PC-3 (cell line): Measurements from ENCODE around the gene SLC25A36. TPM values are rescaled to one million over a fixed set of nuclear protein-coding genes. Genes with fewer than 3 reads are reported as not detected.

Experiments used
- ATAC-seq: fragments of 200-7000 bp; cut with Tn5 transposase; 2 replicates; pipeline ENCODE4 v1.9.1; 2020; ENCODE audit warnings: mild to moderate bottlenecking, moderate library complexity
- BruUV-seq: library from RNA; stranded (reverse); fragments of 400-500 nt; replicated peaks from 2 replicates; lab custom pipeline; 2021; lab: Mats Ljungman, UMichigan
- CTCF ChIA-PET: fragments of 300-600 bp; sonication (Branson Sonifier 250); formaldehyde crosslinking; loops from one replicate; lab custom pipeline; 2022; ENCODE audit warnings: antibody characterized with exemption; lab: Charles Lee
- POLR2A ChIA-PET: fragments of 300-600 bp; sonication (Branson Sonifier 250); formaldehyde crosslinking; loops from one replicate; lab custom pipeline; 2022; ENCODE audit warnings: antibody characterized with exemption; ENCODE audit not compliant: unreplicated experiment; lab: Charles Lee
- DNase-seq: peaks from one replicate; pipeline ENCODE4 v3.0.0-alpha.2; 2015
- H2AFZ ChIP-seq: fragments of 300-600 bp; sonication (generic); 2 replicates; pipeline ENCODE4 v1.6.0; 2016; ENCODE audit warnings: antibody characterized with exemption, low read length
- H3F3A ChIP-seq: fragments of 300-600 bp; sonication (generic); one replicate; pipeline ENCODE4 v1.6.0; 2017; ENCODE audit warnings: antibody characterized with exemption, low read length, control low read depth, mild to moderate bottlenecking; ENCODE audit not compliant: unreplicated experiment
- H3K27ac ChIP-seq: fragments of 300-600 bp; sonication (generic); 2 replicates; pipeline ENCODE4 v1.5.1; 2016; ENCODE audit warnings: mild to moderate bottlenecking, low read length
- H3K27me3 ChIP-seq: fragments of 300-600 bp; sonication (generic); 2 replicates; pipeline ENCODE4 v1.6.1; 2016; ENCODE audit warnings: low read length, mixed read lengths
- H3K36me3 ChIP-seq: fragments of 300-600 bp; sonication (generic); 2 replicates; pipeline ENCODE4 v1.6.1; 2016; ENCODE audit warnings: low read depth, mixed run types, low read length, mixed read lengths
- H3K4me1 ChIP-seq: fragments of 300-600 bp; sonication (generic); 2 replicates; pipeline ENCODE4 v1.5.1; 2016; ENCODE audit warnings: low read length; ENCODE audit not compliant: insufficient read depth
- H3K4me2 ChIP-seq: fragments of 300-600 bp; sonication (generic); 2 replicates; pipeline ENCODE4 v1.6.0; 2016; ENCODE audit warnings: low read length
- H3K4me3 ChIP-seq: fragments of 300-600 bp; sonication (generic); 2 replicates; pipeline ENCODE4 v1.5.1; 2016; ENCODE audit warnings: mild to moderate bottlenecking, low read length, mixed read lengths
- H3K79me2 ChIP-seq: fragments of 300-600 bp; sonication (generic); 2 replicates; pipeline ENCODE4 v1.6.1; 2017; ENCODE audit warnings: low read length, mixed read lengths
- H3K9ac ChIP-seq: fragments of 300-600 bp; sonication (generic); 2 replicates; pipeline ENCODE4 v1.6.0; 2016; ENCODE audit warnings: mild to moderate bottlenecking, low read length
- H3K9me2 ChIP-seq: fragments of 300-600 bp; sonication (generic); replicated peaks from 2 replicates; pipeline ENCODE4 v1.6.1; 2016; ENCODE audit warnings: mixed run types, low read length, mixed read lengths
- H3K9me3 ChIP-seq: fragments of 300-600 bp; sonication (generic); 2 replicates; pipeline ENCODE4 v1.6.1; 2016; ENCODE audit warnings: low read length, mixed read lengths
- H4K20me1 ChIP-seq: fragments of 300-600 bp; sonication (generic); 2 replicates; pipeline ENCODE4 v1.6.1; 2016; ENCODE audit warnings: low read length, mixed read lengths
- CTCF ChIP-seq: fragments of 300-600 bp; sonication (generic); conservative IDR thresholded peaks from 2 replicates; pipeline ENCODE4 v1.5.1; 2017; ENCODE audit warnings: antibody characterized with exemption, low read depth, mild to moderate bottlenecking, low read length
- EZH2 ChIP-seq: fragments of 300-600 bp; sonication (generic); IDR thresholded peaks from one replicate; pipeline ENCODE4 v1.6.1; 2017; ENCODE audit warnings: antibody characterized with exemption, mild to moderate bottlenecking, low read length; ENCODE audit not compliant: unreplicated experiment
- EZH2phosphoT487 ChIP-seq: fragments of 300-600 bp; sonication (generic); IDR thresholded peaks from 2 replicates; pipeline ENCODE4 v1.6.1; 2018; ENCODE audit warnings: mild to moderate bottlenecking, antibody characterized with exemption, low read length, borderline replicate concordance
- intact Hi-C: fragments of 100-400 bp; cut with micrococcal nuclease; formaldehyde crosslinking; loops from 2 replicates; pipeline ENCODE4 v1.9.0; 2023
- total RNA-seq: library from RNA; depleted of rRNA; stranded (reverse); fragments of >200 nt; gene quantifications from 2 replicates; pipeline ENCODE4 v1.2.3, GENCODE V29; 2014

Gene SLC25A36
- total RNA-seq, 1 experiment from 2014 or later, result 57.3 TPM

- Histone ChIP-seq H2AFZ (no peak overlapping the region), H3K36me3 (no peaks in the 10 kb centered on the region), H3K4me2 (no peak overlapping the region), H3K4me1 (no peaks in the 10 kb centered on the region), H3K27ac (no peak overlapping the region), H3K9me3 (no peaks in the 10 kb centered on the region), H3K79me2 (no peaks in the 10 kb centered on the region), H3F3A (no peaks in the 10 kb centered on the region), H3K9me2 (no peaks in the 10 kb centered on the region), H4K20me1 (no peaks in the 10 kb centered on the region), H3K27me3 (peaks cover 12% of the 10 kb centered on the region; the same call in 1 of the 2 replicates), H3K9ac (no peak overlapping the region), H3K4me3 (no peak overlapping the region)
- intact Hi-C loops, result no loop called here
- ATAC-seq (no peak), DNase-seq (no peak)
- CTCF ChIA-PET, result no interaction called here
- no TSS peak for BruUV-seq
- TF ChIP-seq EZH2phosphoT487, result no peak
- POLR2A ChIA-PET, result no interaction called here
These were observed 23.9 kb upstream of the SLC25A36 start for GRCh38 chr3:140917772-140918171.

GRCh38 chr3:140920029-140920428 is 21.6 kb upstream of the SLC25A36 start:
- H2AFZ ChIP-seq, result no peak overlapping the region
- POLR2A ChIA-PET, result no interaction called here
- H3K27ac ChIP-seq, result no peak overlapping the region
- no peak for ATAC-seq
- H3K9me2 ChIP-seq, result no peaks in the 10 kb centered on the region
- no peak overlapping the region for H3K9ac ChIP-seq
- no peak overlapping the region for H3K4me2 ChIP-seq
- intact Hi-C loops, result no loop called here
- H3F3A ChIP-seq, result no peaks in the 10 kb centered on the region
- H3K4me1 ChIP-seq, result no peaks in the 10 kb centered on the region
- H3K27me3 ChIP-seq, result peaks cover 6% of the 10 kb centered on the region; the same call in 1 of the 2 replicates
- no peak for DNase-seq
- H4K20me1 ChIP-seq, result no peaks in the 10 kb centered on the region
- no peaks in the 10 kb centered on the region for H3K9me3 ChIP-seq
- H3K36me3 ChIP-seq, result no peaks in the 10 kb centered on the region
- no peak for TF ChIP-seq CTCF
- TF ChIP-seq EZH2, result no peak
- no peak for TF ChIP-seq EZH2phosphoT487
- no peaks in the 10 kb centered on the region for H3K79me2 ChIP-seq
- H3K4me3 ChIP-seq, result no peak overlapping the region
- CTCF ChIA-PET, result no interaction called here
- no TSS peak for BruUV-seq

GRCh38 chr3:140922634-140923033 is 19.0 kb upstream of the SLC25A36 start:
- H3K4me1 ChIP-seq, result no peaks in the 10 kb centered on the region
- intact Hi-C loops, result loop anchor here (1.0 kb wide), 2 partner anchors 51 to 183 kb away; no protein-coding TSS in a partner anchor
- no peaks in the 10 kb centered on the region for H3K36me3 ChIP-seq
- H4K20me1 ChIP-seq, result no peaks in the 10 kb centered on the region
- H3K27ac ChIP-seq, result no peak overlapping the region
- 0 out of 2 replicates have a peak, but pooled peaks cover 3% of the 10 kb centered on the region for H3K27me3 ChIP-seq
- no peak overlapping the region for H3K4me3 ChIP-seq
- H2AFZ ChIP-seq, result no peak overlapping the region
- DNase-seq (peak; percentile 39), ATAC-seq (peak; percentile 73)
- no peak overlapping the region for H3K4me2 ChIP-seq
- H3K9ac ChIP-seq, result no peak overlapping the region
- TF ChIP-seq EZH2 (no peak), CTCF (peak; percentile 59), EZH2phosphoT487 (no peak)
- H3K79me2 ChIP-seq, result no peaks in the 10 kb centered on the region
- H3K9me2 ChIP-seq, result no peaks in the 10 kb centered on the region
- POLR2A ChIA-PET, result no interaction called here
- no peaks in the 10 kb centered on the region for H3K9me3 ChIP-seq
- no TSS peak for BruUV-seq
- CTCF ChIA-PET, result interaction anchor here (0.5 to 0.6 kb wide), 2 partner anchors 60 to 183 kb away, joined by 3 read pairs; no protein-coding TSS in a partner anchor
- no peaks in the 10 kb centered on the region for H3F3A ChIP-seq
